Activated effector memory CD4-positive, alpha-beta T cell treated with anti-CD3 and anti-CD28 coated beads, Interleukin-2, amount 50 U/mL, for 16 hours (primary cell): ENCODE measurements around the gene NAV2.
"Not testable (repeated sequence)": the region's sequence is repeated elsewhere in the genome, so short reads cannot be mapped to it uniquely, and the experiment has no call there.

ENCODE experiments used
- DNase-seq: peaks from one replicate; pipeline ENCODE4 v3.0.0-alpha.2; 2020

NAV2 gene

DNA sequence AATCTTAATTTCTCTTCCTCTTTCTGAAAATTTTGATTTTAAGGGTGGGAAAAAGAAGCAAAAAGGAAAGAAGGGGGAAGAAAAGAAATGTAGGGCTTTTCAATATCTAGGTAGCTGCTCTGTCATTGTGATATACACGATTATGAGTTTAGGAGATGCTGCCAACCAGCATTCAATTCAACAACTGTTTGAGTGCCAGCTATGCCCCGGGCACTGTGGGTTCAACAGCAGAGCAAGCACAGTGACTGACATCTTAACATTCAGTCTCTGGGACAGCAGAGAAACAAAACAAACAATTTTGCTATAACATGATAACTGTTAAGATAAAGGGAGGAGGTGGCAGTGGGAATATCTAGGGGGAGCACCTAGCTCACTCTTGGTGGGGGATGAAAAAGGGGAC is 356.1 kb downstream of the NAV2 start:
- no peak for DNase-seq

DNA sequence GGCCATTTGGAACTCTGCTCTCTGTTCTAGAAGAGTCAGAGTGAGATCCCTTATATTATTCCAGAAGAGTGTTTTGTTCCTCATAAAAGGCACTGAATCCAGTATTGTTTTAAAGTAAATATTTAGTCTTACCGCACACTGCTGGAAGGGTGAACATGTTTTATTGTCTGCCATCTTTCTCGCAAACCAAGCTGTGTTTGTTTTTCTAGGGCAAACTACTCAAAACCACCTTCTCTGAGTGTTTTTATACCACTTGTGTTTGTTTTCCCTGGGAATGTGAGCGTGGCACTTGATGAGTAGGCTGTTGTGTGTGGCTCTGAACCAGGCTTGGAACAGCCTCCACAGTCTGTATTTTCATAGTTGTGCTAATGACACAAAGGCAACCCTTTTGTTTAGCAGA is 357.8 kb downstream of the NAV2 start:
- DNase-seq = no peak

DNA sequence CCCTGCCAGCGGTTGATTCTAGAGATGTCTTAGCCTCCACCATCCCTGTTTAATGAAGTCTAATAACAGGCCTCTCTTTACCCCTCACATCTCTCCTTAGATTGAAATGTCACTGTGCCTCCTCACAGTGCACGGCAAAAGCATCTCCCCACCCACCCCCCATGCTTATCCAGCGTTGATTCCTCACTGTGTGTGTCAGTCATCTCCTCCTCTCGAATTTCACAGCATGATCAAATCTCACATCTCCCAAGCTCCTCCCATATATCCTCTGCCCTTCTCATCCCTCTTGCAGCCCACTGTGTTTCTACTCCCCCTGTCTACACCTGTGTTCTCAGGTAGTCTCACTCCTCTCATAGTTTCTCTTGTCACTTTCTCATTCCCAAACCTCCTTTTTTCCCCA is 363.0 kb downstream of the NAV2 start:
- no peak for DNase-seq

DNA sequence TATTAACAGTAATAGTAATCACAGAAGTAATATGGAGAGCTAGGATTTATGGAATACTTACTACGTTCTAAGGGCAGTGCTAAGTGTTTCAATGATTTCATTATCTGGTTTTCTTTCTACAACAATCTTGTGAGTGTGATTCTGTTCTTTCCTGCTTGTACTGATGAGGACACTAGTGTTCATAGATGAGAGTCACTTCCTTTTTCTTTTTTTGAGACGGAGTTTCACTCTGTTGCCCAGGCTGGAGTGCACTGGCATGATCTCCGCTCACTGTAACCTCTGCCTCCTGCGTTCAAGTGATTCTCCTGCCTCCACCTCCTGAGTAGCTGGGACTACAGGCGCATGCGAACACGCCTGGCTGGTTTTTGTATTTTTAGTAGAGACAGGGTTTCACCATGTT is 366.2 kb downstream of the NAV2 start:
- no peak for DNase-seq

DNA sequence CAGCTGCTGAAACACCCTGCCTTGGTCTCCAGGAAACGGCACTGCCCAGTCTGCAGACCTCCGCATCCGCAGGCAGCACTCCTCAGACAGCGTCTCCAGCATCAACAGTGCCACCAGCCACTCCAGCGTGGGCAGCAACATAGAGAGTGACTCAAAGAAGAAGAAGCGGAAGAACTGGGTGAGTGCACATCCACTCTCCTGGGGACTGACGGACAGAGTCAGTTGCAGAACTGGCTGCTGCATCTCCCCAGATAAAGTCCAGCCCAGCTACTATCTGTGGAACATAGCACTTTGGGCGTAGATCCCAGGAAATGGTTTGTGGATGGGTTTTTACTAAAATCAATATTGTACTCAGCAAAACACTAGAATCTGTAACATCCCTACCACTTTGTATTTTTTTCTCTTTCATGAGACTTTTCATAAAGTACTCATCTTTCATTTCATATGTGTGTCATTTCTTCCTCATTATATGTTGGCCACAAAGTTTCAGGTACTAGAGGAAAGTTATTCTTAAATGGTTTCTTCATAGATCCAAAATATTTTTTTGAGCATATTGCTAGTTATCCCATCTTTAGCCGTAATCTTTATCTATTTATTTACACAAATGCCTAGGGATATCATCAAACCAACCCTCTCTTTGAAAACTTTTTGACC is 367.5 kb downstream of the NAV2 start:
- no peak for DNase-seq

DNA sequence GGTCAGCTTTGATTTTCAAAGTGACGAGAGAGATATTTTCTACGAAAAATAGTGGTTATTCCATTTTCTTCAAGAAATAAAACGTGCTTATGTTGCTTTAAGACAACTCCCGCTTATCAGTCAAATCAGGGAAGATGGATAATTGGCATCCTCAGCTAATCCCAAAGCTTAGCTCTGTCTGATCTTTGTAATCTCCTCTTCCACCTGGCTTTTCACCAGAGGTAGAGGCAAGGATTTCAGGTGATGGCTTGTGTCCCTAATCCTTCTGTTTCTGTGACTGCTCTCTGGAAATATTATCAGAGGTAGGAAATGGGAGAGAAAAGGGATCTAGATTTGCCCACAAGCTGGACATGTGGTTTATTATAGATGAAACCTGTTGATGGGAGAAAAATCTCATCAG is 368.7 kb downstream of the NAV2 start:
- no peak for DNase-seq

DNA sequence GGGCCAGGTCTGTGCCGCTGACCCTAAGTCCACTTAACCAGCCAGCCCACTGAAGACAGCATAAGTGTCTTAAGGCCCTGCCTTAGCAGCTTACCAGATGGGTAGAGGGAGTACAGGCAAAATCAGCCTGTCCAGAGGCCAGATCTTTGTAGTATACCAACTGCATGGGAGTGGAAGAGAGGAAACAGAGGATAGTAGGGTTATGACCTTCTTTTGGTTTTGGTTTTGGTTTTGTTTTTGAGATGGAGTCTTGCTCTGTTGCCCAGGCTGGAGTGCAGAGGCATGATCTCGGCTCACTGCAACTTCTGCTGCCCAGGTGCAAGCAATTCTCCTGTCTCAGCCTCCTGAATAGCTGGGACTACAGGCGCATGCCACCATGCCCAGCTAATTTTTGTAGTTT is 371.2 kb downstream of the NAV2 start:
- not testable (repeated sequence) for DNase-seq

DNA sequence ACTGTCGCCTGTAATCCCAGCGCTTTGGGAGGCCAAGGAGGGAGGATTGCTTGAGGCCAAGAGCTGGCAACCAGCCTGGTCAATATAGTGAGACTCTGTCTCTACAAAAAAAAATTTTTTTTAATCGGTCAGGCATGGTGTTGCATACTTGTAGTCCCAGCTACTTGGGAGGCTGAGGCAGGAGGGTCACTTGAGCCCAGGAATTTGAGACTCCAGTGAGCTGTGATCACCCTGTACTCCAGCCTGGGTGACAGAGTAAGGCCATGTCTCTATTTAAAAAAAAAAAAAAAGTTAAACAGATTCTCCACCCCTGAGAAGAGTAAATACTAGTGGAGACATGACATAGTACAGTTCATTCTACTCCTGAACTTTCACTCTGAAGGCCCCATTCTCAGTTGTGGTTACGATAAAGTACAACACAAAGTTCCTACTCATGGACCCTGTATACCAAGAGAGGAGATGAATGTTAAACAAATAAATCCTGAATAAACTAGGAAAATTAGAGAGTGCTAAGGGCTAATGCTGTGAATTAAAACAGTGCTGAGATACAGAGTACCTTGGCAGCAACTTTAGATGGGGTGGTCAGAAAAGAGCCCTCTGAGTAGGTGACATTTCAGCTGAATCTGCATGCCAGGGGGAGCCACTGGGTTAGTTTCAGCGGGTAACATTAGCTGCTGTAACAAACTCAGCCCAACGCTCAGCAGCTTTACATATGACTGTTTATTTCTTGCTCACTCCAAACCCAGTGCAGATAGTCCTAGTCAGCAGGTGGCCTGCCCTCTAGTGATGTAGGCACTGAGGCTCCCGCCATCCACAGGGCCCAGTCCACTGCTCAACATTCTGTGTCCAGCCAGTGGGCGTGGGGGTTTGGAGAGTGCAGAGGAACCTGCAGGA is 372.5 kb downstream of the NAV2 start:
- no peak for DNase-seq

DNA sequence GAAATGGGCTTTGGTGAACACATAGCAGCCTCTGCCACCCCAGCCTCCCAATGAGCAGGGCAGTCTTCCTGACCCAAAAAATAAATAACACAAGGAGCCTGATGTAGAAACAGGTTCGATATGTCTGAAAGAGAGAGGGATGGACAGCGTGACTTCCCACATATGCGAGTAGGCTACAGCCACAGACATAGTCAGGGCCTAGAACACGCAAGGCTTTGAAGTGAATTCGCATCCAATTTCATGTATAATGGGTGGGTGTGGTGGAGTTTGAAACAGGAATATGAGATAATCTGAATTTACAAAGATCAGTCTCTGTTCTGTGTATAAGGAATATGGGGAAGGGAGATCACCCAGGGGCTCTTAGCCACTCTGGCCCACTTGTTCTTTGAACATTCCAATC is 373.3 kb downstream of the NAV2 start:
- DNase-seq = no peak

DNA sequence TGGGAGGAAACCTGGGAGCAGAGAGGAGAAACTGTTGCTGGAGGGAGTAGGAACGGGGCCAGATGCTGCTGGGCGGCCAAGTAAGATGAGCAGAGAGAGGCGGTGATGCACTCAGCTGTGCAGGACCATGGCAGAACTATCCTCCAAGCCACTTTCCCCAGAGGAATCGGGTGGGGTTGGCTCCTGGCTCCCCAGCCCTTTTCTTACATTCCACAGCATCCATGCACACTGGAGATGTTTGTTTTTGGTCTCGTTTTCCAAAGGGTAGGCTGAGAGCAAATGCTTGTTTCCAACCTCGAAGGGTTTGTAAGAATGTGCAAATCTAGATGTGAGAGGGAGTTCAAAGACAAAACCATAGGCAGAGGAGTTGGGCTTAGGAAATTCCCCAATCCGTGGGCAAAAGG is 374.5 kb downstream of the NAV2 start:
- DNase-seq = no peak

DNA sequence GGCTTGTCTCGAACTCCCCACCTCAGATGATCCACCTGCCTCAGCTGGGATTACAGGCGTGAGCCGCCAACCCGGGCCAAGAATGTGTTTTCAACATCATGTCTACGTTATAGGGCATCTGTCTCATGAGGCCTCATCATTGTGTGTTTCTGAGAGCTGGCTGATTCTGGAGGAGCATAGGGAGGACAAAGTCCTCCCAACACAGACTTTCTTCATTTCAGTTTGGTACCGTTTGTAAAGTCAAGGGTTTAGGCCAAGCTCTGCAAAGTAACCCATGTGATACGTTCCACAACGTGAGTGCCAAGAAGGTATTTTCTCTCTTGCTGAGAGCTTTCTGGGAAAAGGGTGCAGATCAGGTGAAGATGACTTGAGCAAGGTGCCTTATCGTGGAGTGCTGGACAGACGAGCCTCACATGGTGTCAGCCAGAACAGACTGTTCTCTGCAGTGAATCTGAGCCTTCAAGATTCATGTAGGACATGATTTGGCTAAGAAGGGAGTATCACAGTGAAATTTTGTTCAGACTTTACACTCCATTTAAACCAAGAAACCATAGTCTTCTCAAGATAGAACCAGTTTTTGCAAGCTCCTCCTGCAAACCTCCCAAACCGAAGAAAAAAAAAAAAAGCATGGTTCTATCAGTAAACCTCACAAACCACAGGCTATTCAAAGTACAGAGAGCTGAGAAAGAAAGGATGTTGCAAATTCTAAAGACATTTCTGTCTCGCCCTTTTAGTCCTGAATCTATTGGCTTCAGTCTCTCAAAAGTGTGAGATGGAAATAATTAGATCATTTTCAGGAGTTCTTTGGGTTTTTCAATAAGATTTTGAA is 376.0 kb downstream of the NAV2 start:
- no peak for DNase-seq

DNA sequence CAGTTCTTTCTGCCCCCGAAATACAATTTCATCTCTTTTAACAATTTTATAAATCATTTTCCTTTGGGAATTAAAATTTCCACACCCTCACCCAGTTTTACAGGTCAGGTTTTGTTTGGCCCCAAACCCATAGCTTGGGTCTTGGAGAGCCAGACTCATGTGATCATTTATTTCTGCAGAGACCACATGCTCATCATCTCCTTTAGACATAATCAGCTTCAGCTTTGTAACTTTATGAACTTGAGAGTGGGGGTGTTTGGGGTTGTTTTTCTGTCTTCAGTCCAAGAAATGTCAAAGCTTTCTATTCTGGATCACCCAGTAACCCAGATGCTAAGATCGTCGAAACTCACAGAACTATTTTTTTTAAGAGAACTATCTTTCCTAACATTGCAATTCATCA is 376.7 kb downstream of the NAV2 start:
- DNase-seq = no peak

DNA sequence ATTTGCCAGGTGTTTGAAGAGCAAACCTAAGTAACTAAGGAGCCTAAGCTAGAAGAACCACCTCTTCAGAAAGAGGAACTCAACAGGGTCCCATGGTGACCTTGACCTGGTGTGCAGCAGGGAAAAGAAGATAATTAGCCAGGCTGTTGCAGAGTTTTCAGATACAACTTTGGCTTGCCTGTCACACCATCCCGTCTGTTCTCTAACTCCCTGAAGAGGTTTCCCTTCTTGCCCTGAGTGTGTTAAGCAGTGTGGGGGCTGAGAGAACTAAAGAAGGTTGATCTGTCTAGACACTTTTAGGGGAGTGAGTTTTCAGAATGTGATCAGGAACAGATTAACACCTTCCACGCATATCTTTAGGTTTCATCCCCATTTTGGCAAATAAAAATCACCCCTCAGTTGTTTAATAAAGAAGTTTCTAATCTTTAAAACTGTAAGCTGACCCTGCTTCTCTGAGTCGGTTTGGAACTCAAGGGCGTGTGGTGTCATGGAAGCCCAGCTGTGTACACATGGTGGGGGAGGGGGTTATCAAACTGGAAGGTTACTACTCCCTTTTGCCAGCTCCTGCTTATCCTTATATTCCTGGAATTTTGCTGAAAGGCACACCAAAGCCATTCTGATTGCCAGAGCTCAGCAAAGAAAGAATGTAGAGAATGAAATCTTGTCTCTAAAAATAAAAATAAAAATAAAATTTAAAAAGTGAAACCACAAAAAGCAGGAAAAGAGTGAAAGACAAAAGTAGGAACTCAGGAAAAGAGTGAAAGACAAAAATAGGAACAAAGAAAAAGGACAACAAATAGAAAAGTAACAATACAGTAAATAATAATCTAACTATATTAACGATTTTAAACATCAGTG is 377.4 kb downstream of the NAV2 start:
- DNase-seq = no peak

DNA sequence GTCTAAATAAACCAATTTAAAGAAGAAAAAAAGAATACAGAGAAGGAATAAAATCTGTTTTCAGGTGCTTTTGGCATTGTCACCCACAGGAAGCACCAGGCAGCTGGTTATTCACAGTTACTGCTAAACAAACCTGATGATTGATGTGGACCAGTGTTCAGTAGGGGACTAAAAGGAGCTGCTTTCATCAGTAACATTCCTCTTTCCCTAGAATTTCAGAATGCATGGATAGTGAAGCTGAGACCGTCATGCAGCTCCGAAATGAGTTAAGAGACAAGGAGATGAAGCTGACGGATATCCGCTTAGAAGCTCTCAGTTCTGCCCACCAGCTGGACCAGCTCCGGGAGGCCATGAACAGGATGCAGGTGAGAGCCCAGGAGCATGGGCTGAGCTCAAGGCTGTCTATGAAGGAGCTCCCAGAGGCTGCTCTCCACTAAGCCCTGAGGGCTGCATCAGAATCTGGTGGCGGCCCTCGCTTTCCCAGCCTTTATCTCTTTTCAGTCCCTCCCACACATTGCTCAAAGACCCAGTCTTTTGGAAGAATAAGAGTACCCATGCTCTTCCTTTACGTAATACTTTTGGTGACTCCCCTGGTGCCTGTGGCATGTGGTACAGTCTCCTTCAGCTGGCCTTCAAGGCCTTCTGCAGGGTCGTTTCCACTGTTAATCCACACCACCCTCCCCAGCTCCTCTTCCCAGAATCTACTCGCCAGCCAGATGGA is 378.2 kb downstream of the NAV2 start:
- DNase-seq = no peak

DNA sequence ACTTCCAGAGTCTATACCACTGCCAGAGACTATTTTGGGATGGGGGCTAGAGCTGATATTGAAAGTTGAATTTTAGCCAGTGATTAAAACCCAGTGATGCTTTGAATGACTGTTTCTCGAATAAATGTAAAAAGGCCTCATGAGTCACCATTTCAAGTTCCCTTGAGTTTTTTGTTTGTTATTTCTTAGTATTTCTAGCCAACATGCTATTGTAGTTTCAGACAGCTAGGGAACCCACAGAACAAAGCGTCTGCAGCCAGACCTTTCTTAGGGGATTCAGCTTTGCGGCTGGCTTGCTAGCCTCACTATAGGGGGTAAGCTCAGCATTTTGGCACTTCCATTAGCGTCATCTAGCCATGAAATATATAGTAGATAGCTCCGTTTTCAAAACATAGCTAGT is 381.1 kb downstream of the NAV2 start:
- DNase-seq = no peak

DNA sequence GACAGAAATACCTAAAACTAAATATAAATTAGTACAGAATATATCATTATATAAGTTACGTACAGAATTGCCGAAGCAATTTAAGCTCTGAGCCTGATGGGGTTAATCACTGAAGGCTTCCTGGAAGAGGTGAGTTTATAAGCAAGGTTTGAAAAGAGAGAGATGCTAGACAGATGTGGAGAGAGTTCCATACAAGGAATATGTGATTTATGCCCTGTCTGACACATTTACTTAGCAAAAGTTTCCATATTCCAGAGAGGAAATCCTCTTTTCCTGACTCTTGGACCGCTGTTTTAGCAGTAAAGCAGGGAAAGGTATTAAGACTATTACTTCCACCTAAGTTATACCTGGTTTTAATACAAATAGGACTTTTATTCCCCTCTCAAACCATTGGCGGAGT is 382.6 kb downstream of the NAV2 start:
- no peak for DNase-seq

DNA sequence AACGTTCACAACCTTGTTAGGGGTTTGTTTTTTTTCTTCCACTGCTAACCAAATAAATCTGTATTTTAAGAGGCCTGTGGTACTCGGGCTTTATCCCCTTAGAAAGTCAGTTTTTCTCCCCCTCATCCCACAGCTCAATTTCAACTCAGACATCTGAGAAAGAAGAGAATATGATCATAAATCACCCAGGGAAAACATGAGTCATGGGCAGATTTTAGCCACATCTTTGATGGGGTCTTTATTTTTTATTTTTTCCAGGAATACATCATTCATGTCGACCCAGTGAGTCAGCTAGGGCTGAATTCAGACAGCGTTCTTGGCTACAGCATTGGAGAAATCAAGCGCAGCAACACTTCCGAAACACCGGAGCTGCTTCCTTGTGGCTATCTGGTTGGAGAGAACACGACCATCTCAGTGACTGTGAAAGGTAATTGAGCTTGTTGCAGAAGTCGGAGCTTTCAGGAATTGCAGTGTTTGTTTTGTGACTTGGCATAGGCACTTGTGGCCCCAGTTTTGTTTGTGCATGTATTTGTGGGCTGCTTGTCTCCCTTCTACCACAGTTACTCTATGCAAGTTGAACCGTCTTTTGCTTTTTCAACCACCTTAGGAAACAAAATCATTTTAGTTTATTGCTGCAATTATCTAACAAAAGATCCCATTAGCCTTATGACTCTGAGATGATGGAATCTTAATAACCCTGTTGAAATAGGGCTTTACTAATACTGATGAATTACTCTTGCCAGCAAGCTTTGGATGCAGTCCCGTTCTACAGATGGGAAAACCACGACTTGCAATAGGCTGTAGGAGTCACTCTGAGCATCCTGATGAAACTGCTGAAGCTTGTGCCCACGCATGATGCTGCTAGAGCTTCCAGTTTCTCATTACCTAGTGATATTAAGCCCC is 384.9 kb downstream of the NAV2 start:
- DNase-seq = no peak

DNA sequence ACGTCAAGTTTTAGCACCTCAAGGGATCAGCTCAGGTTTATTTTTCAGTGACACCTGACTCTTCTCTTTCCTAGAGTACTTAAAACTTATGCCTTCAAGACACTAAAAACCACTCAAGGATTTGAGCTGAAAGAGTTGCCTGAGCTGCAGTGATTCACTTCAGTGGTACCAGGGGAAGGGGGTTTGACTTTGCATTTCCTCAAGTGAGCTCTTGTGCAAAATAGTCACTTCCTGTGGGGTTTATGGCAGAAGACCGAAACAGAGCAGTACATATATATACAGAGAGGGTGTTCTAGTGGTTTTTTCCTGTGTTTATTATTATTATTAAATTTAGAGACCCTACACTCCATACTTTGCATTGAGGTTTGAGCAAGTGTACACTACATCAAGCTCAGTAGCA is 386.9 kb downstream of the NAV2 start:
- DNase-seq = no peak

DNA sequence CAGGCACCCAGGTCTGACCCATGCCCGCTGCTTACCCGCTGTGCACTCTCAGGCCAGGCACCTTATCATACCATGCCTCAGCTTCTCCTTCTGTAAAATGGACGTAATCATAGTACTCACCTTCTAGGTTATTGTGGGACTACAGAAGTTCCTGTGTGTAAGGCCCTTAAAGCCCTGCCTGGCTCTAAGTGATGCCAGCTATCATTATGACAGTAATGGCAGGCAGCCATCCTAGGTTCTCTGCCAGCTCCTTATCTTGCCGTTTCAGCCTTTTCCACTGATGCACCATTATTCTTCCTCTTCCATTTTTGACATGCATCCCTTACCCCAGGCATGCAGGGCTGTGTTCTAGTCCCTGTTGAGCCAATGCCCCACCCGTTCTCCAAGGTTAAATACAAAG is 389.8 kb downstream of the NAV2 start:
- DNase-seq = no peak

DNA sequence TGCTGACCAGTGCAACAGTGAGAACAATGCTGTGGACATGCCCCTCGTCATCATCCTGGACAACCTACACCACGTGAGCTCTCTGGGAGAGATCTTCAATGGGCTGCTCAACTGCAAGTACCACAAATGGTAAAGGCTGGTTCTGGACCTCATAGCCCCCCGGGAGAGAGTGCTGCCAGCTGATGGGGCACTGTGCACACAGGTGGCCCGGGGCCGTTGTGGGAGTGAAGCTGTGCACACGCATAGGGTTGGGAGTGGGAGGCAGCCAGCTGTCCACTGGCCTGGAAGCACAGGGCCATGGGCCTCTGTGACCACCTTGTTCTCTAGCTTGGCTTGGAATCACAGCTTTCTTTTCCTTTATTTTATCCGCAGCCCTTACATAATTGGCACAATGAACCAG is 390.6 kb downstream of the NAV2 start:
- no peak for DNase-seq

DNA sequence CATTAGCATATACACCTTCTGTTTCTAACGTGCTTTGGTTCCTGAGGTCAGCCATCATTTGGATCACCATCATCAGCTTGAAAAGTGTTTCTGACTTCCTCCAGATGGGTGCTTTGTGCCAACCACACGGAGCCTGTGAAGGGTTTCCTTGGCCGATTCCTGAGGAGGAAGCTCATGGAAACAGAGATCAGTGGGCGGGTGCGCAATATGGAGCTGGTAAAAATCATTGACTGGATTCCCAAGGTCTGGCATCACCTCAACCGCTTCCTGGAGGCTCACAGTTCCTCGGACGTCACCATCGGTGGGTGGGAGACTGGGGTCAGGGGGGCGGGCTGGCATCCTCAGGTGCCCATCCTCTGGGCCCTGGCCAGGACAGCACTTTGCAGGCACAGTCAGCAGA is 392.8 kb downstream of the NAV2 start:
- no peak for DNase-seq
